ENCODE measurements around the gene FCN3.
"Not testable (repeated sequence)": the region's sequence is repeated elsewhere in the genome, so short reads cannot be mapped to it uniquely, and the experiment has no call there.

Gene FCN3

DNA sequence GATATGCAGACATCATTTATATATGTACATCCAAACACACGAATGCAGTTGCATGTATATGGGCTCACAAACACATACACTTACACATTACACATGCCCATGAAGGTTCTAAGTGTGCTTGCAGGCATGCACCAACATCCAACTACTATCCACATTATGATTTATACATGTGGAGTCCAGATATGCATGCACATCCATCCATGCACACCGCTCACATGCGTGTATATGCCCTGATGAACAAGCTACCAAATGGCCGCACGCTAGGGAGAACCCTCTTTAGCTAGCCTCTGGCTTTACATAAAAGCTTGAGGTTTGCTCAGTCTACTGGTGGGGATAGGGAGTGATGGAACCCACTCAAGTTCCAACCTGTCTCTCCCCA is 26.3 kb upstream of the FCN3 start:
- no peak for DNase-seq
- in situ Hi-C loops (cut with HindIII; ENCODE audit: low pct_ligation_motif_present, low pct_unique_long_range_greater_than_20kb, low sequenced_read_pairs), result no loop called here

DNA sequence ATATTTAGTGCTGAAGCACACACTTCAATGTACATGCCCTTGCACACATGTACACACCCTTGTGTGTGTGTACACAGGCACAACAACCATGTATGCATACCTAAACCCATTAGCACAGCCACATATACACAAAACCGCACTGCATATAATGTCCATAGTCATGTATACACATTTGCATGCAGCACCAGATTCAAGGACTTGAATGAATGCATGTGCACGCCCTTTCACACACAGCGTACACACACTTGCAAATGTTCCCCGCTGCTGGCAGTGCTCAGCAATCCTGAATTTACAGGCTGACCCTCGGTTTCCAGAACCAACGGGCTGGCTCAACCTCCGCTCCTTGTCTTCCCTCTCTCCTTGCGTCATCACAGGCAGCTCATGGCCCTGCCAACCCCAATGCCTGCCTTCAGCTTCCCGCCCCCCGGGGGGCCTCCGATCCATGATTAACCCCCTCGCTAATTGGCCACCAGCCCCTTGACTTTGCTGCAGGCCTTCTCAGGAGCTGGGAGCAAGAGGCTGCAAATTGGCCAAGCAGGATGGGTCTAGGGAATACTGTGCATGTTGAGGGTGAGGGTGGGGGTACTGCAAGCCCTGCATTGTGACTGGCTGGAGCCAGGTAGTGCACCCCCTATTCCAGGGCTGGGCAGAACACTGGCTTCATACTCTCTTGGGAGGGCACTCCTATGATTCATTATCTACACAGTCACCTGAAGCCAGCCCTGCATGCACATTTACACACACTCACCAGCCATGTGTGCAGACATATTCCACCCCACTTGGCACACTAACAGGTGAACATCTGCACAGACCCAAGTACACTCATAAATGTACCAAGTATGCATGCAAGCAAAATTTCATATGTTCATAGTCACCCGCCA is 25.7 kb upstream of the FCN3 start:
- no peak for DNase-seq
- in situ Hi-C loops (cut with HindIII; ENCODE audit: low pct_ligation_motif_present, low pct_unique_long_range_greater_than_20kb, low sequenced_read_pairs), result no loop called here

DNA sequence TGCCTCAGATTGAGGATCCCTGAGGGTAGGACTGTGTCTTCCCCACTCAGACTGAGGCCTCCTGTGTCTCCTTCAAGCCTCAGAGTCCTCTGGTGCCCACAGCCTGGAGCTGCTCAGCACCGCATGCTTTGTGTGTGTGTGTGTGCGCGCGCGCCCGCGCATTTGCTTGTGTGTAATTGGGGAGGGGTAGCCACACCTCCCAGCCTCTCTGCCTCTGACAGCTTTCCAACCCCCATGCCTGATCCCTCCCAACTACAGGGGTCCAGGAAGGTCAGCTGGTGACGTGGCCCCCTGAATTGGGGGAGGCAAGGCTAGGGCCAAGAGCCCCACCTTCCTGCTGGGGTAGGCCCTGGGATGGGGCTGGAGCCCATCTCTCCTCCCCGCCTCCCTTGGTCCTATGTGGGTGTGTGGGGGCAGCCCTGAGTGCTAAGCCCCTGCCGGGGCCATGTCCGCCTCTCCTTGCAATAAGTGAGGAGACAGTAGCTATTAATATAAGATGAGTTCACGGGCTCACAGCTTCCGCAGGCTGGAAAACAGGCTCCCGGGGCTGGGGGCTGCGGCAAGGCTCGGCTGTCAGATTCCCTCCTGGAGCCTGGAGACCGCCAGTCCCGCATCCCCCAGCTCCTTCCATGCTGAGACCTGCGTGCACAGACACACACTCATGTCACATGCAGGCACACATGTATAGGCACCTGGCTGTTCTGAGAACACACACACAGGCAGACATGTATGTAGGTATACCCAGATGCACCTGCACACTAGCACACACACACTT is 24.8 kb upstream of the FCN3 start:
- DNase-seq, result no peak
- in situ Hi-C loops (cut with HindIII; ENCODE audit: low pct_ligation_motif_present, low pct_unique_long_range_greater_than_20kb, low sequenced_read_pairs), result no loop called here

DNA sequence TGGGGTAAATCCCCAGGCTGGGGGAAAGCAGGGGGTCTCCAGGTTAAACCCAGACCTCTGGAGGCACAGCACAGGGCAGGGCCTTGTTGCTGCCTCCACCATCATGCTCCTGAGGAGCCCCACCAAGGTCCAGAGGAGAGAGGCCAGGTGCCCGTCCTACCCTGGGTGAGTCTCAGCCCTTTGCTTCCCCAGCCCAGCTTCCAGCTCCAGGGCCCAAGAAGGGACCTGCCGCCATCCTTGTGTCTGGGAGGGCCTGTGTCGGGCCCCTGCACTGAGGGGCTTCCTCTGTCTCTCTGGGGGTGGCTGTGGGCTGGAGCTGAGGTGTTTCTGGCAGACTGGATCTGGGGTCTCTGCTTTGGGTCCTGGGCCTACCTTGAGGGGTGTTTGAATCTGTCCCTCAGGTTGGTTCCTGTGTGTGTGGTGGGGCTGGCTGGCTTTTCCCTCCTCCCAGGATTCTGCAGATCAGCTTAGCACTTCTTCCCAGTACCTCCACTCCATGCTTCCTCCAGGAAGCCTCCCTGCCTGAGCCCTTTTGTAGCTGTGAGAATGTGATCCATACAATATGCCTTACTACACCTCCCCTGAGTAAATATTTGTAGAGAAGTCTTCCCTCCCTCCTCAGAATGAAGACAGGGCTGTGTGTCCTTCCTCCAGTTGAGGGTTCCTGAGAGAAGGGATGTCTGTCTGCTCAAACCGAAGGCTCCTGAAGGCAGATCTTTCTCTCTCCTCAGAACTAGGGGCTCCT is 24.0 kb upstream of the FCN3 start:
- in situ Hi-C loops (cut with HindIII; ENCODE audit: low pct_ligation_motif_present, low pct_unique_long_range_greater_than_20kb, low sequenced_read_pairs), result no loop called here

GRCh38 chr1:27397749-27398148 is 23.1 kb upstream of the FCN3 start:
- in situ Hi-C loops (cut with HindIII; ENCODE audit: low pct_ligation_motif_present, low pct_unique_long_range_greater_than_20kb, low sequenced_read_pairs), result no loop called here
- DNase-seq, result no peak

More for the DNA sequence above, 24.0 kb upstream of the FCN3 start:
- DNase-seq, result no peak

GRCh38 chr1:27397110-27397509 is 22.5 kb upstream of the FCN3 start:
- in situ Hi-C loops (cut with HindIII; ENCODE audit: low pct_ligation_motif_present, low pct_unique_long_range_greater_than_20kb, low sequenced_read_pairs), result no loop called here
- DNase-seq, result no peak

DNA sequence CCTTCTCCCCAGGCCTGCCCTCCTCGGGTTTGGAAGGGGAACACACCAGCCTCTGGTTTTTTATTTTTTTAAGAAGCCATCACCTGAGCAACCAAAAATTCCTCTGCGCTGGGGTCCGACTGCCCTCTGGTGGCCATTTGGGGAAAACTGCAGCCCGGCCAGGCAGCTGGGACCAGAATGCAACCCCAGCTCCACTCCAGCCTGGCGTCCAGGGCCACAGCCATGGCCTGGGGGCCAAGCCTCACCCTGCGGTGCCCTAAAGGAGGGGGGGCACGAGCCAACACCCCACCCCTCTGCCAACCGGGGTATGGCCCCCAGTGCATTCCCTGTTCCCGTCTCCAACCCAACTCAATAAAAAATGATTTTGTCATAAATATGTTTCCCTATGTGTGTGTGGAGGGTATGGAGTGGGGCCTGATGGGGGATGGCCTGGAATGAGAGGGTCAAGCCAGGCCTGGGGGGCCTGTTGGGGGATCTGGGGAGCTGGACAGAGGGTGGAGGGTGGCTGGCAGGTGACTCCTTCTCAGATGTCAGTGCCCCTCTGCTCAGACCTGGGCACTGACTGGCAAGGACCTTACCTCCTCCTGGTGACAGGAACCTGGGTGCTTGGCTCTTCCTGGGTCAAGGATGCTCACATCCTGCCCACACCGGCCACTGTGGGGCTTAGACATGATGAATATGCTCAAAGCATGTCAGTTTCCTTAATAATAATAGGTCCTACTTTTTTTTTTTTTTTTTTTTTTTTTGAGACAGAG is 21.0 kb upstream of the FCN3 start:
- in situ Hi-C loops (cut with HindIII; ENCODE audit: low pct_ligation_motif_present, low pct_unique_long_range_greater_than_20kb, low sequenced_read_pairs), result no loop called here
- DNase-seq, result peak; percentile 62

- in situ Hi-C loops (cut with HindIII; ENCODE audit: low pct_ligation_motif_present, low pct_unique_long_range_greater_than_20kb, low sequenced_read_pairs), result no loop called here
- no peak for DNase-seq
These were observed 20.3 kb upstream of the FCN3 start for GRCh38 chr1:27394925-27395324.

GRCh38 chr1:27394282-27394658 is 19.6 kb upstream of the FCN3 start:
- in situ Hi-C loops (cut with HindIII; ENCODE audit: low pct_ligation_motif_present, low pct_unique_long_range_greater_than_20kb, low sequenced_read_pairs), result no loop called here
- DNase-seq, result no peak

- no peak for DNase-seq
- in situ Hi-C loops (cut with HindIII; ENCODE audit: low pct_ligation_motif_present, low pct_unique_long_range_greater_than_20kb, low sequenced_read_pairs), result no loop called here
These were observed 19.1 kb upstream of the FCN3 start for GRCh38 chr1:27393641-27394281.

GRCh38 chr1:27392778-27393635 is 18.4 kb upstream of the FCN3 start:
- peak; percentile 28 for DNase-seq
- in situ Hi-C loops (cut with HindIII; ENCODE audit: low pct_ligation_motif_present, low pct_unique_long_range_greater_than_20kb, low sequenced_read_pairs), result no loop called here

DNA sequence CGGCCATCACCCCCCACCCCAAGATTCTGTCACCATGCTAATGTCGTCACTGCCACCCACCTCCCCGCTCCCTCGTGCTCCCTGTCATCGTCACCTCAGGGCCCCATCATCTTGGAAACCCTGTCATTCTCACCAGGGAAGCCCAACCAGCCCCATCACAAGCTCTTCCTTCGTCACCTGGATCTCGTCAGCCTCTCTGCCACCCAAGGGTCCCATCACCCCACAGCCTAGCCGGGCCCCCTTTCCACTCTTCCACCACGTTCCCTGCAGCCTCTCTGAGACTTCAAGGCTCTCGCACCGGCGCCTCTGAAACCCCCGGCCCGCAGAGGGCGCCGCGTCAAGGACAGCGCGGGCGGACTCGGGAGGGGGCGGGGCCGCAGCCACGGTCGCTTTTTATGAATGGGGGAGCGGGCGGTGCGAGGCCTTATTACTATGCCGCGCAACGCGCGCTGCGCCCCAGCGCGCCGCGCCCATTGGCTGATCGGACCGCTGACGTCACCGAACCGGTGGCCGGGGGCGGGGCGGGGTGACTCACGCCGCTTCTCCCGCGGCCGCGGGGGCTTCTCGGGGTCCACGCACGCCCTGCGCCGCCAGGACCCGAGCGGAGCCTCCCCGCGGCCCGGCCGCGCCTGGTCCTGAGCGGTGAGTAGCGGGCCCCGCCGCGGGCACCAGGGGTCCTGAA is 17.6 kb upstream of the FCN3 start, which contains the start of gene GPR3:
Gene GPR3 (plus strand): TSS at position 527 of the 682 bp plus-strand sequence. CDS start 1,177 bp downstream, outside the sequence.
- in situ Hi-C loops (cut with HindIII; ENCODE audit: low pct_ligation_motif_present, low pct_unique_long_range_greater_than_20kb, low sequenced_read_pairs), result no loop called here
- DNase-seq, result peak; percentile 86

DNA sequence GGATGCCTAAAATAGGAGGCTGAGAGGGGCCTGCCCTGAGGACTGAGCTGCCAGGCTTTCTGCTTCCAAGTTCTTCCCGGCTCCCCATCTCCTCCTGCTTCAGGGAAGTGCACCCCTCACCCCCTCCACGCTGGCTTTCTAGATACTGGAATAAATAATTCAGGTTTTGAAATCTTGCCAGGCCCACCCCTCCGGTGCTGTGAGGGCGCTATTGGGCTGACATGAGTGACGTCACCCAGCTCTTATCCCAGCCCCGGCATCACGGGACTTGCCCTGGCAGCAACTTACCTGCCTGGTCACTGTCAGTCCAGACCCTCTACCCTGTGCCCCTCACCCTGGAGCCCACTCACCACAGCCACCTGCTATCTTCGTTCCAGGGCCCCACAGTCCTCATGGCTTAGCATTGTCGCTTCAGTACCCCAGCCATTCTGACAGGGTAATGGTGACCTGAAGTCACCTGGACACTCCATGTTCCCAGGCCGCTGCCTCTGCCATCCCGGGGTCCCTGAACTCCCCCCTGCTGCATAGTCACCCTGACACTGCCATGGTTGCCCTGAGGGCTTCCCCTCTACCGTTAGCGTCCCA is 17.0 kb upstream of the FCN3 start:
- peak; percentile 27 for DNase-seq
- in situ Hi-C loops (cut with HindIII; ENCODE audit: low pct_ligation_motif_present, low pct_unique_long_range_greater_than_20kb, low sequenced_read_pairs), result no loop called here

DNA sequence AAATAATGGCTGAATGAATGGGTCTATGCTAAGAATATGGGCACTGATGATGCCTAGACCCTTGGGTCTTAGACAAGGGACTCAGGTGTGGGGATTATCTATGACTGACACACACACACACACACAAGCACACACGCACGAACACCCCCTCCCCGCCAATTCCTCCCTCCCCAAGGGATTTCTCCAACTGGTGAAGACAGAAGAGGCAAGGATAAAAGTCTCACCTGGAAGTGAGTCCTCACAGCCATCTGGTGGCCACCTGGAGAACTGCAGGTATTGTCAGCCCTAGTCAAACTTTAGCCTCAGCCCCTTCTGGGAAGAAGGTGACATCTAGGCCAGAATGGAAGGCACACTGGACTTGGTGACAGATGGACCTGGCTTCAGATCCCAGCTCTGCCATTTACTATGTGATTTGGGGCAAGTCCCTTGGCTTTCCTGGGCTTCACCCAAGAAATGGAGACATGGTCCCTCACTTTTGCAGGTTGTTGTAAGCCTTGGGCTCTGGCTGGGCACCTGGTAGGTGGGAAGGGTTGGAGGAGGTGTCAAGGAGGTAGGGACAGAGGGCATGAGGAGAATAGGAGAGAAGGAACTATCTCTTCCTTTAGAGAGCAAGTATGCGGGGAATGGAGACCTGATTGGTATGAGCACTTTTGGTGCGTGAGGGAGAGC is 13.8 kb upstream of the FCN3 start:
- peak; percentile 49 for DNase-seq
- in situ Hi-C loops (cut with HindIII; ENCODE audit: low pct_ligation_motif_present, low pct_unique_long_range_greater_than_20kb, low sequenced_read_pairs), result no loop called here

DNA sequence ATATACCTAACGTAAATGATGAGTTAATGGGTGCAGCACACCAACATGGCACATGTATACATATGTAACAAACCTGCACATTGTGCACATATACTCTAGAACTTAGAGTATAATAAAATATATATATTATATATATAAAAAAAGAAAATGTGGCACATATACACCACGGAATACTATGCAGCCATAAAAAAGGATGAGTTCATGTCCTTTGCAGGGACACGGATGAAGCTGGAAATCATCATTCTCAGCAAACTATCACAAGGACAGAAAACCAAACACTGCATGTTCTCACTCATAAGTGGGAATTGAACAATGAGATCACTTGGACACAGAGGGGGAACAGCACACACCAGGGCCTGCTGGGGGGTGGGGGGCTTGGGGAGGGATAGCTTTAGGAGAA is 10.2 kb upstream of the FCN3 start:
- DNase-seq; in situ Hi-C loops (cut with HindIII; ENCODE audit: low pct_ligation_motif_present, low pct_unique_long_range_greater_than_20kb, low sequenced_read_pairs): not testable (repeated sequence)

GRCh38 chr1:27383661-27384060 is 9.0 kb upstream of the FCN3 start:
- in situ Hi-C loops (cut with HindIII; ENCODE audit: low pct_ligation_motif_present, low pct_unique_long_range_greater_than_20kb, low sequenced_read_pairs), result no loop called here
- DNase-seq, result no peak

Measured in ACHN (cell line).